CD4-positive, alpha-beta T cell (primary cell): ENCODE measurements around the gene ACSF2. TPM values are rescaled to one million over a fixed set of nuclear protein-coding genes. Genes with fewer than 3 reads are reported as not detected.

Source experiments
- ATAC-seq: fragments of 200-7000 bp; cut with Tn5 transposase; one replicate; pipeline ENCODE4 v1.10.0; 2022; ENCODE audit warnings: mild to moderate bottlenecking; ENCODE audit not compliant: poor library complexity
- CTCF ChIA-PET: fragments of 350-600 bp; sonication (Branson Sonifier 250); formaldehyde crosslinking; loops from one replicate; lab custom pipeline; 2021; ENCODE audit warnings: antibody characterized with exemption, inconsistent platforms; lab: Charles Lee
- POLR2A ChIA-PET: fragments of 350-600 bp; sonication (Branson Sonifier 250); formaldehyde crosslinking; loops from one replicate; lab custom pipeline; 2021; ENCODE audit warnings: antibody characterized with exemption, inconsistent platforms; lab: Charles Lee
- DNase-seq, 14 experiments: peaks; one replicate each; pipeline ENCODE4 v3.0.0-alpha.2; 2013 to 2020; ENCODE audit warnings: mixed read lengths in 2 of 14
- H3K27ac ChIP-seq, 2 donors: one replicate each; pipeline versions ENCODE4 v1.5.1 to v1.7.0; 2013; ENCODE audit warnings: low read length in 2 of 2, low read depth in 1 of 2, mild to moderate bottlenecking in 1 of 2
- H3K27me3 ChIP-seq, 2 experiments: 1 replicate in 1 of 2; 2 replicates in 1 of 2; pipeline versions ENCODE4 v1.6.1 to v1.7.0; 2013; ENCODE audit warnings: low read length in 2 of 2, control low read depth in 1 of 2, mild to moderate bottlenecking in 1 of 2, moderate library complexity in 1 of 2; ENCODE audit not compliant: insufficient read depth in 2 of 2, control insufficient read depth in 1 of 2
- H3K36me3 ChIP-seq: one replicate; pipeline ENCODE4 v1.6.1; 2013; ENCODE audit warnings: low read length, control low read depth; ENCODE audit not compliant: insufficient read depth
- H3K4me1 ChIP-seq: one replicate; pipeline ENCODE4 v1.6.1; 2013; ENCODE audit warnings: low read length, control low read depth; ENCODE audit not compliant: insufficient read depth
- H3K4me3 ChIP-seq: one replicate; pipeline ENCODE4 v1.5.1; 2013; ENCODE audit warnings: mild to moderate bottlenecking, low read length, moderate library complexity
- H3K9me3 ChIP-seq, 2 experiments: 1 replicate in 1 of 2; 2 replicates in 1 of 2; pipeline versions ENCODE4 v1.6.1 to v1.7.0; 2013; ENCODE audit warnings: low read length in 2 of 2, mild to moderate bottlenecking in 2 of 2, control low read depth in 1 of 2, moderate library complexity in 1 of 2; ENCODE audit not compliant: control insufficient read depth in 1 of 2, insufficient read depth in 1 of 2
- H3K27ac Mint-ChIP-seq: one replicate; pipeline ENCODE4 v1.8.0; 2020; ENCODE audit warnings: mixed read lengths
- H3K27me3 Mint-ChIP-seq: one replicate; pipeline ENCODE4 v1.8.0; 2021; ENCODE audit warnings: mixed read lengths
- H3K36me3 Mint-ChIP-seq: one replicate; pipeline ENCODE4 v1.8.0; 2021; ENCODE audit warnings: low read depth, mixed read lengths
- H3K4me1 Mint-ChIP-seq: one replicate; pipeline ENCODE4 v1.8.0; 2021; ENCODE audit warnings: low read depth, mixed read lengths
- H3K4me3 Mint-ChIP-seq: one replicate; pipeline ENCODE4 v1.8.0; 2020; ENCODE audit warnings: mild to moderate bottlenecking, mixed read lengths
- H3K9me3 Mint-ChIP-seq: one replicate; pipeline ENCODE4 v1.8.0; 2020; ENCODE audit warnings: mixed read lengths
- CTCF ChIP-seq: fragments of 200-600 bp; IDR thresholded peaks from one replicate; pipeline ENCODE4 v1.8.0; 2022; ENCODE audit warnings: antibody characterized with exemption, mild to moderate bottlenecking
- intact Hi-C, 2 experiments: fragments of 100-400 bp; cut with DNase I in 1 of 2; cut with micrococcal nuclease in 1 of 2; formaldehyde crosslinking; loops; one replicate each; pipeline versions ENCODE4 v1.15.1 to v1.9.0; 2023 to 2025; cut with DNase I, micrococcal nuclease
- total RNA-seq, 174 experiments: library from RNA in 2 of 174; stranded (reverse) in 2 of 174; gene quantifications; one replicate each; pipeline ENCODE4 v1.2.3 and lab custom pipeline; 2021 to 2026

ACSF2 gene
- total RNA-seq, 2 experiments from 2014 or later = 11.9 to 13.9 TPM

GRCh38 chr17:50519141-50519834 lies 93.3 kb downstream of the ACSF2 start:
- no peak overlapping the region for H3K4me3 ChIP-seq
- no peak overlapping the region for H3K27ac Mint-ChIP-seq
- H3K9me3 Mint-ChIP-seq = no peaks in the 10 kb centered on the region
- ChIA-PET CTCF (no interaction called here), POLR2A (no interaction called here)
- H3K27ac ChIP-seq = no peak overlapping the region
- no peaks in the 10 kb centered on the region for H3K36me3 Mint-ChIP-seq
- DNase-seq (no peak), ATAC-seq (no peak)
- intact Hi-C loops = no loop called here
- H3K27me3 ChIP-seq = no peaks in the 10 kb centered on the region
- peaks cover 9% of the 10 kb centered on the region for H3K4me1 ChIP-seq
- TF ChIP-seq CTCF = no peak
- H3K4me1 Mint-ChIP-seq = peaks cover 8% of the 10 kb centered on the region
- H3K27me3 Mint-ChIP-seq = no peaks in the 10 kb centered on the region
- H3K4me3 Mint-ChIP-seq = no peak overlapping the region
- H3K36me3 ChIP-seq = no peaks in the 10 kb centered on the region
- no peaks in the 10 kb centered on the region for H3K9me3 ChIP-seq

DNA sequence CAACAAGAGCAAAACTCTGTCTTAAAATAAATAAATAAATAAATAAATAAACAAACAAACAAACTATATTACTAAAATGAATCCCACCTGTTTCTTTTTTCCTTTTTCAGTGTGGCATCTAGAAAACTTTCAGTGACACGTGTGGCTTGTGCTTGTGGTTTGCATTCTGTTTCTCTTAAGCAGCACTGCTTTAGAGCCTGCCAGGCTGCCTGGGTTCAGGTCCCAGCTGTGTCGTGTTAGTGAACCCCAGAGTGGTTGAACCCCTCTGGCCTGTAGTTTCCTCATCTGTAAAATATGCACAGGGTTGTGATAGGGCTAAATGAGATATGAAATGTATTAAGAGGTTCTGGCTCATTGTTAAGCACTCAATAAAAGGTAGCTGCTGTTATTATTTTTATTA lies 94.5 kb downstream of the ACSF2 start:
- H3K36me3 Mint-ChIP-seq = no peaks in the 10 kb centered on the region
- H3K4me1 ChIP-seq = peaks cover 9% of the 10 kb centered on the region
- ChIA-PET POLR2A (no interaction called here), CTCF (no interaction called here)
- no peak for TF ChIP-seq CTCF
- no peak overlapping the region for H3K27ac Mint-ChIP-seq
- H3K27me3 Mint-ChIP-seq = no peaks in the 10 kb centered on the region
- H3K27me3 ChIP-seq = no peaks in the 10 kb centered on the region
- intact Hi-C loops = no loop called here
- H3K4me1 Mint-ChIP-seq = peaks cover 8% of the 10 kb centered on the region
- ATAC-seq = no peak
- H3K9me3 ChIP-seq = no peaks in the 10 kb centered on the region
- H3K27ac ChIP-seq = no peak overlapping the region
- no peaks in the 10 kb centered on the region for H3K36me3 ChIP-seq
- H3K4me3 ChIP-seq = no peak overlapping the region
- H3K9me3 Mint-ChIP-seq = no peaks in the 10 kb centered on the region
- DNase-seq = no peak
- no peak overlapping the region for H3K4me3 Mint-ChIP-seq

GRCh38 chr17:50521514-50521913 lies 95.5 kb downstream of the ACSF2 start:
- ATAC-seq (no peak), DNase-seq (no peak)
- Histone ChIP-seq H3K4me3 (no peak overlapping the region), H3K9me3 (no peaks in the 10 kb centered on the region), H3K27ac (no peak overlapping the region), H3K27me3 (no peaks in the 10 kb centered on the region), H3K36me3 (no peaks in the 10 kb centered on the region), H3K4me1 (peaks cover 8% of the 10 kb centered on the region)
- Mint-ChIP-seq H3K4me1 (peaks cover 8% of the 10 kb centered on the region), H3K27ac (no peak overlapping the region), H3K27me3 (no peaks in the 10 kb centered on the region), H3K9me3 (no peaks in the 10 kb centered on the region), H3K36me3 (no peaks in the 10 kb centered on the region), H3K4me3 (no peak overlapping the region)
- ChIA-PET CTCF (no interaction called here), POLR2A (no interaction called here)
- intact Hi-C loops = no loop called here
- no peak for TF ChIP-seq CTCF
